ENCODE results near the gene ADAT1. TPM values are rescaled to one million over a fixed set of nuclear protein-coding genes. Genes with fewer than 3 reads are reported as not detected.

Gene ADAT1
- total RNA-seq: 10 to 100 TPM in 5 of 6 donors, 1 to 10 TPM in 1; 9.2 to 20.5 (median 15.9) TPM
- 10 to 100 TPM in 1 of 2 donors, 1 to 10 TPM in 1; 9.4 to 14.4 TPM for polyA plus RNA-seq

GRCh38 chr16:75622761-75623605, at the start of gene ADAT1:
TSS of gene ADAT1 (minus strand) at chr16:75623281. CDS start at chr16:75620799, 2,482 bp downstream.
- Histone ChIP-seq H3K27ac (peak within 1 kb of the TSS; percentile 73 to 82 (median 81)), H3K9me3 (no peaks in the 10 kb centered on the region), H3K4me1 (peaks cover 5 to 9% (median 7%) of the 10 kb centered on the region in 3 donors), H3K27me3 (no peaks in the 10 kb centered on the region), H3K4me3 (peak within 1 kb of the TSS; percentile 59 to 73 (median 64)), H3K36me3 (peaks cover 0 to 12% (median 5%) of the 10 kb centered on the region in 3 donors)
- ATAC-seq (peak; percentile 96 to 98 (median 98)), FAIRE-seq (peak; percentile 47), DNase-seq (peak; percentile 96 to 98 (median 97))
- TF ChIP-seq CTCF (IDR thresholded peaks at IDR 0.05): no peak
- 0 to 1% methylated on average over 62 of the region's 62 CpGs for WGBS, 2 donors
- intact Hi-C loops (cut with DNase I): loop anchor here in 1 of 3 donors (10.0 kb wide), 1 partner anchor 148 kb away; no protein-coding TSS in a partner anchor

- TF ChIP-seq CTCF (IDR thresholded peaks at IDR 0.05): no peak
- no peak for DNase-seq
- ATAC-seq: no peak
- intact Hi-C loops (cut with DNase I): no loop called here
- Histone ChIP-seq H3K9me3 (no peaks in the 10 kb centered on the region), H3K27me3 (no peaks in the 10 kb centered on the region), H3K36me3 (no peaks in the 10 kb centered on the region), H3K27ac (no peak overlapping the region), H3K4me3 (no peak overlapping the region), H3K4me1 (no peaks in the 10 kb centered on the region)
- FAIRE-seq: no peak
Observed at GRCh38 chr16:75667503-75667902, 44.4 kb upstream of the ADAT1 start.

- no peaks in the 10 kb centered on the region for H3K27me3 ChIP-seq
- H3K9me3 ChIP-seq: no peaks in the 10 kb centered on the region
- H3K4me1 ChIP-seq: no peaks in the 10 kb centered on the region
- H3K4me3 ChIP-seq: no peak overlapping the region
- WGBS, 2 donors: 72 to 77% methylated on average over 4 of the region's 4 CpGs
- TF ChIP-seq CTCF (IDR thresholded peaks at IDR 0.05): no peak
- intact Hi-C loops (cut with DNase I): no loop called here
- no peak overlapping the region for H3K27ac ChIP-seq
- DNase-seq: no peak
- no peak for ATAC-seq
- no peak for FAIRE-seq
- peaks cover 0 to 32% (median 6%) of the 10 kb centered on the region in 3 donors for H3K36me3 ChIP-seq
Observed at GRCh38 chr16:75660726-75661302, 37.7 kb upstream of the ADAT1 start.

GRCh38 chr16:75660321-75660720, 37.2 kb upstream of the ADAT1 start:
- Histone ChIP-seq H3K4me3 (no peak overlapping the region), H3K4me1 (no peaks in the 10 kb centered on the region), H3K9me3 (no peaks in the 10 kb centered on the region), H3K27me3 (no peaks in the 10 kb centered on the region), H3K27ac (no peak overlapping the region), H3K36me3 (peaks cover 0 to 37% (median 8%) of the 10 kb centered on the region in 3 donors)
- WGBS, 2 donors: 92 to 95% methylated on average over 6 of the region's 6 CpGs
- intact Hi-C loops (cut with DNase I): no loop called here
- DNase-seq: no peak
- ATAC-seq: no peak
- no peak for FAIRE-seq
- TF ChIP-seq CTCF (IDR thresholded peaks at IDR 0.05): no peak
